ENCODE measurements around the gene PPP4R4.

- TF ChIP-seq CTCF (IDR thresholded peaks at IDR 0.05) (no peak), POLR2A (IDR thresholded peaks at IDR 0.05) (no peak)
Observed at GRCh38 chr14:94135476-94135875, 38.6 kb upstream of the PPP4R4 start.
